ENCODE data around the gene HPD.

- TF ChIP-seq POLR2AphosphoS5 (IDR thresholded peaks at IDR 0.05; ENCODE audit: low read depth, low read length) (no peak), TCF7L2 (IDR thresholded peaks at IDR 0.05; ENCODE audit: low read depth, low read length) (no peak), CTCF (IDR thresholded peaks at IDR 0.05) (no peak; the same call in 1 of the 2 replicates)
These were observed 35.4 kb downstream of the HPD start for GRCh38 chr12:121823101-121823726.

All from Panc1 (cell line).